ENCODE data around the gene PRR3.

Gene PRR3

GRCh38 chr6:30541515-30542403, 15.3 kb upstream of the PRR3 start:
- DNase-seq, result peak; percentile 86

- peak; percentile 62 for DNase-seq
Measured at GRCh38 chr6:30542404-30542725, 14.7 kb upstream of the PRR3 start.

- DNase-seq, result no peak
Measured at GRCh38 chr6:30542915-30543314, 14.2 kb upstream of the PRR3 start.

DNA sequence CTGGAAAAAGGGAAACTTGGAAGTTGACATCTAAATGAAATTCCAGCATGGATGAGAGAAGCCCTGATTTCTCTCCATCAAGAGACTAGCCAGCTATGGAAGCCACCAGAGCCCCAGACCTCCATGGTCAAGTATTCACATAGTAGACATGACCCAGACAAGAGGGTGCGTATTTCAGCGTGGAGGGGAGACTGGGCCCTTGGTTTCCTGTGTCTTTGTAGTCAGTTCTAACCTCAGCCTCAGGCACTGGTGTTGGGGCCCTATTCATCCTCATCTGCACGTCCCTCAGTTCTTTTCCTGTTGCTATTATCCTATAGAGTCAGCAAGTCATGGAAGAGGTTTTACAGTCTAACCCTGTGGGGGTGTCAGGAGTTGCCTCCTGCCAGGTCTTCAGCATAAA, 13.3 kb upstream of the PRR3 start:
- DNase-seq, result peak; percentile 63

DNA sequence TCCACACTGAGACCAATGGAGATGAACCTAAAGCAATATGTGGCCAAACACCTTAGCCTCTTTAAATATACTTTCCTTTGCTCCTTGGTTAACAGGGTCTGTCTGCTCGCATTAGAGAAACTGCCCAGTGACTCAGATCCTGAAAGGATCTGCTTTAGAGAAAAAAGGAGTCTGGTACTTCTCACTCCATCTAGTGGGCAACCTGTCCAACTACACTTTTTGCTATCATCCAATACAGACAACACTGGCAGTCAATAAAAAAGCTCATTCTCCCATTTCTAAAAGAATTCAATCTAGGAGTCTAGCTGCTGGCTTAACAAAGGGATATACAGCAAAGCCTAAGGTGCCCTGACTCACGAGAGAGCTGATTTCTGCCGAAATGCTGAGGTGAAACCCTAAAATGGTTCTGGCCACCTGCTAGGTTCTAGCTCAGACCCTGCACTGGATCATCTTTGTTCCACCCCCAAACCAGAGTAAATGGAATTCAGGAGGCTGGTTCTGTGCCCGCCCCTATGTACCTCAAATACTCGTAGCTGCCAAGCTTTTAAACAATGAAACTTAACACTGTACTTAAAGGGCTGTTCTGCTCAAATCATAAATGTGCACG, 12.3 kb upstream of the PRR3 start:
- DNase-seq, result peak; percentile 40

- no peak for DNase-seq
Measured at GRCh38 chr6:30547454-30547853, 9.6 kb upstream of the PRR3 start.

GRCh38 chr6:30548375-30548774, 8.7 kb upstream of the PRR3 start:
- DNase-seq, result no peak

- no peak for DNase-seq
Measured at GRCh38 chr6:30554404-30554803, 2.7 kb upstream of the PRR3 start.

DNA sequence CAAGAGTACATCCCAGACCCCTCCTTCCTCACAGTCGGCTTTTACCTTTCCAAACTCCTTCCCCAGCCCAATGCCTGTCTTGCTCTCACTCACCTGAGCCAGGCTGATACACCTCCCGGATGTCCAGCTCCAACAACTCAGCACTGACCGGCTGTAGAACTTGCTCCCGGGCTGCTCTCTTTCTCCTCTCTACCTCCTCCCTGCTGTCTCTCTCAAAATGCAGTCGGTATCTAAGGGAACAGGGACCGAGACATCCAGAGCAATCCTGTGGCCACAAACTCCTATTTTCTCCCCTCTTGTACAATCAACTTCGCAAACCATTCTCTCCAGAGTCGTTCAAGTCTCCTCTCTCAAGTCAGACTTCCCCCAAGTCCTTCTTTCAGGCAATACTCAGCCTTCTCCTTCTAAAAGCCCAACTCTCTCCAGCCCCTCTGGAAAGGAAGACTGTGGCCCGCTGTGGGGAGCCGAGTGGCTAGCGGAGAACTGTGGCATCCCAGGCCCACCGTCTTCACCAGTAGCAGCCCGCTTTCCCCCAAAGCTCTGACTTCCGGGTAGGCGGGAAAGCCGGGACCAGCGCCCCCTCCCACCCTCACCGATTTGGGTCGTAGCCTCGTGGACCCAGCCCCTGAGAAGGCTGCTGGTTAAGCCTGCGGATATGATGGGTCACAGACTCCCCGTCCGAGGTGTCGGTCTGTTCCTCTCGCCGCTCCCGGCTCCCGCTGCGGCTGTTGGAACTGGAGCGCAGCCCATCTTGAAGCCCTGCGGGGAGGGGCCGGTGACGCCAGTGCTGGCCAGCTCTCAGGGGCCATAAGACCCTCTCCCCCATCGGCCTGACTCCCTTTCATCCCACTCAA, 1.9 kb upstream of the PRR3 start:
- DNase-seq, result no peak

- DNase-seq, result no peak
Measured at GRCh38 chr6:30555816-30556065, 1.4 kb upstream of the PRR3 start.

DNA sequence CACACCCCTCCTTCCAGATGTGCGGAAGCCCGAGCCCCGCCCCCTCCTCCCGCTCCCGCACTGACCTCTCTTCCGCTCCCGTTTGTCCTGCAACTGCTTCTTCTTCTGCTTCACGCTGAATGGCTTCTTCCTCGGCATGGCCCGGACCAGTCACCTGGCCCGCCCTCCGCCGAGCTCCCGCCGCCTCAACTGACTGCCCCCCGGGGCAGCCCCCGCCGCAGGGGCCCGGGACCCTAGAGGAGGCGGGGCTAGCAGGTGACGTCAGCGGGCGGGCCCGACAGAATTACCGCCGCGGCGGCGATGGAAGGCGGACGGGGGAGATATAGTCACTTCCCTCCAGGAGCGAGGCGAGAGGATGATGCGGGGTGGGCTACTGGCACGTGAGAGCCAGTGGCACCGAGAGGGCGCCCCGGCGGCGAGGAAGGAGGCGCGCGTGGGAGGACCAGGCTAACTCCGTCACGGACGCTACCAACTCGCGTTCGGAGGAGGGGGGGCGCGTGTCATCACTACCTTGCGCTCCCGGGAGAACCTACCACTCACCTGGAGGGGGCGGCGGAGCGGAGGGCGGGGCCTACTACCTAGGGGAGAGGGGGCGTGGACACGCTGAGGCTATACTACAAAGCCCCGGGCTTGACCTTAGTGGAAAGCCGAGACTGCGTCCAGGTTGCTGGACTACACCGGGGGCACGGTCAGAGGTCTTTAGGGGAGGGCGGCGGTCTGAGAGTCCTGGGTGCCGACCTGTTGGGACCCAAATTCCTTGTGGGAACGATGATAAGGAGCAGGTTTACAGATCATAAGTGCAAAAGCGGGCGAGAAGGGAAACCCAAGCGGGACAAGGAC, 809 bp upstream of the PRR3 start, which contains the start of gene GNL1:
GNL1 (minus strand) TSS at position 424 of the 840 bp plus-strand sequence; CDS start at position 138, 286 bp downstream.
- peak; percentile 99 for DNase-seq

DNA sequence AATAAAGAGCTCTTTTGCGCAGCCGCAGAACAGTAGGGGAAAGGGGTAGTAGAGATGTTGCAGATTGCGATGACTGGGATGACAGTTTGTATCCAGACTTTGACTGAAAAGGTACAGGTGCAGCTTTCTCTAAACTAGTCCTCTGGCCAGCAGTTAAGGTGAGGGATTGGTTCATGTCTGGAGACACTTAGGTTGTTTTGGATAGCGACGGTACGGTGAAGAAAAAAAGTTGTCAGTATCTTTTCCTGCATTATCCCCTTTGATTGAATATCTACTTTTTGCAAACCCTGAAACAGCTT, 537 bp downstream of the PRR3 start:
- DNase-seq, result peak; percentile 74

- DNase-seq, result no peak
Measured at GRCh38 chr6:30560930-30561329, 3.8 kb downstream of the PRR3 start.

DNA sequence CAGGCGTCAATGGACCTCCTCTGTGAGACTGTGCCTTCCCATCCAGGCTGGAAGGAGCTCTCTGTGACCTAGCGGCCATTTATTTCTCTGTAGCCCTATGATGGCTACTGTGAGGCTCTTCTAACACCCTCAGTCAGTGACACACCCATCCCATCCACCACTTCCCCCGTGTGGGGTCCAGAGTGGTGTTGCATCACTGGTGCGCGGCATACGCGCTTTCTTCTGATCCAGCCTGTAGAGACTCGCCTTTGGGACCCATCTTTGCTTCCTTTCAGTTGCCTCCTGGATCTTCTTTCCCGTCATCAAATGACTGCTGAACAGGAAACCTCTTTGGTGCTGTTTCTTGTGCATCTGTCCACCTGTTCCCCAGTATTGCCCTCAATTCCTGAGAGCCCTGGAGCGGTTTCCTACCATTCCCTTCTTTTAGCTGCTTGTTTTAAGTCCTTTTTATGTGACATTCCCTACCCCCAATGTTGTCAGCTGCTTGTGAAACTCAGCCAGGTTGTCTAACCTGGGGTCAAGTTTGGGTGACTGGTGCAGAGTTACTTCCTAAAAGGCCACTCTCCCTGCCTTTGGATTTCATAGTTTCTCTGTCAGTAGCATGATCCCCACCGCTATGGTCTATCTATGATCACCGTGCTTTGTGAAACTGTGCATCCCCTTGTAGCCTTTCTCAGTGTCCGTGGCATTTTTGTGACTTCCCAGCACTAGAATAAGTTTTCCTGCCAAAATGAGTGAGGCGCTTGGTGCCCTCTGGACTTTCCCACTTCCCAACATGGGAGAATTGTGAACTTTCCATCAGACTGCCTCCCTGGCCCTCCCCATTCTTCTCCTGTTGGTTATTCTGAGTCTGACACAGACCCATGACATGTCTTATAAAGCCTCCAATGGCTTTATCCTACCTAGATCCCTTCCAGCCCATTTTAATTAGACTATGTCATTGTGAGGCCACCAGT, 5.7 kb downstream of the PRR3 start:
- no peak for DNase-seq

DNA sequence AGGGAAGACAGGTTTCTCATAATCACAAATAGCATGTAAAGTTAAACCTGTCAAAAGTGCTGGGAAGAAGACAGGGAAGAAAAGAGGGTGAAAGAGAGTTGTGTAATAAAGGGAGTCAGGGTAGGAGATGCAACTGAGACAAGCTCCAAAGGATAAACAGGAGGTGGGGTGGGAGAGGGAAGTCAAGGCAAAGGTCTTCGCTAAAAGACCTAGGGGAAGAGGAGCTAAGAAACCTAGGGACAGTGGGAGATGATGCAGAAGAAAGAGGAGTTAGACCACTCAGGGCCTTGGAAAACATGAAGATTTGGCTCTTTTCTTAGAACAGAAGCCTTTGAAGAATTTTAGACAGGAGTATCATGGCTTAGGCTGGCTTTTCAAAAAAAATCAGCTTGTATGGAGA, 7.0 kb downstream of the PRR3 start:
- no peak for DNase-seq

- no peak for DNase-seq
Measured at GRCh38 chr6:30565772-30566171, 8.7 kb downstream of the PRR3 start.

DNA sequence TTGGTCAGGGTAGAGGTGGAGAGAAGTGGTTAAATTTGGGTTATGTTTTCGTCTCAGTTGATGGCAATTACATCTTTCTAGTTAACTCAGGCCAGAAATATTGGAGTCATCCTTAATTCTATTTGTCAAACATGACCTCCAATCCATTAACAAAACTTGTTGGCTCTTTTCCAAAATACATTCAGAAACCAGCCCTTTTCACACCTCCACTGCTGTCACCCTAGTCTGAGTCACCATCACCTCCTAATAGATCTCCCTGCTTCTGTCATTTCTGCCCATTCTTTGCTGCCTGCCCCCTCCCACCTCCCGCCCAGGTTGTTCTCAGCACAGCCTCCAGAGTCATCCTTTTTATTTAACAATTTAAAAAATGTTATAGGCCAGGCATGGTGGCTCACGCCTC, 11.2 kb downstream of the PRR3 start:
- peak; percentile 10 for DNase-seq

DNA sequence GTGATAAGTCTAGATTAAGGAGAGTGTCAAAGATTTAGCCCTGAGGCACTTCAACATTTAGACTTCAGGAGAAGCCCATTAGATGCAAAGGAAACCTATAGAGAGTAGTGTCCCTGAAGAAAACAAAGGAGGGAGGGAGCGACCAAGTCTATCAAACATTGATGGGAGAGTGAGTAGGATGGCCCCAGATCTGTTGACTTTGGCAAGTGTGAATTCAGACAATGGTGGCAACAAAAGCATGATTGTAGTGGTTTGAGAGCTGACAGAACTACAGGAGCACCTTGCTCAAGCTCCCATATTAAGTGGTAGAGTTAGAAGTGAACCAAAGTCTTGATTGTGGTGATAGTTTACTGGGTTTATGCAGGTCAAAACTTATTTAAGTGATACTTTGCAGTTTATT, 13.2 kb downstream of the PRR3 start:
- DNase-seq, result no peak

DNA sequence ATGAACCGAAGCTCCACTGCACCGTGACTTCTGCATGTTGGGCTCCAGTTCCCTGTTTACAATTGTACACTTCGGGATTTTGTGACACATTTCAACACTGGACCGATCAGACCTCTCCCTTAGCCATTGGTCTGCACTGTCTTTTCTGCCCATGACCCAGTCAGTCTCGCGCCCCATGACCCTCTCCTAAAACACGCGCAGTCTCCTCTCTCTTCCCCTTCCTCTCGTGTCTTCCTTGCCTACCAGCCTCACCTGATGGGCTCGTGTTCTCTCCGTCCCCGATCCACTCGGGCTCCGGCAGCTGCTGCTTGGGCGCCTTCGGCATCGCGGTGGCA, 13.6 kb downstream of the PRR3 start:
- DNase-seq, result no peak

- peak; percentile 99 for DNase-seq
Measured at GRCh38 chr6:30571075-30571761, 14.1 kb downstream of the PRR3 start, which contains the start of gene ABCF1. Gene ABCF1, plus strand, starts transcription at chr6:30571442. Its CDS starts 46 bp downstream, at chr6:30571488.

- DNase-seq, result no peak
Measured at GRCh38 chr6:30571762-30572082, 14.6 kb downstream of the PRR3 start.

DNA sequence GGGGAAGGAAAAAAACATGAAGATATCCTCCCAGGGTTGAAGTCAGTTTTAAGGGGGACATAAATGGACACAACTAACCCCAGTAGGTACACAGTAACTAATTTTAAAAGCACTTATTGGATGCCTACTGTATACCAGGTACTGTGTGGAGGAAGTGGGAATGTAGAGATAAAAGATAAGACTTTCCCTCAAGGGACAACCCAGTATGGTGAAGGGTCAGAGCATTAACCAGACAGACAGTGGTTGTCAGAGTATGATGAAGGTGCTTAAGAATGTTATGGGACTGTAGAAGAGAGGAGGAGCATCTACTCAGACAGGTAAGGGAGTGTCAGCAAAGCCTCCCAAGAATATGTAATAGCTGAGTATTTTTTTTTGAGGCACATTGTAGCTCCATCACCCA, 15.1 kb downstream of the PRR3 start:
- DNase-seq, result no peak

Data from CD4-positive, alpha-beta T cell treated with Interleukin-6 for 4 hours (primary cell).